SK-N-SH (cell line): Measurements from ENCODE around the gene NME5. TPM values are rescaled to one million over a fixed set of nuclear protein-coding genes. Genes with fewer than 3 reads are reported as not detected.

Source experiments
- CTCF ChIA-PET: fragments of 300-600, 350-600 bp; formaldehyde crosslinking; extraction: SDS; loops from one replicate; lab custom pipeline; 2021; lab: Yijun Ruan, JAX
- POLR2A ChIA-PET: fragments of 350-600 bp; sonication (Branson Sonifier 250); formaldehyde crosslinking; extraction: SDS; loops from one replicate; lab custom pipeline; 2020; ENCODE audit warnings: antibody characterized with exemption, inconsistent platforms; lab: Yijun Ruan, JAX
- DNase-seq: peaks from one replicate; pipeline ENCODE4 v3.0.0; 2012
- H2AFZ ChIP-seq: fragments of 200-600 bp; sonication (generic); 2 replicates; pipeline ENCODE4 v1.8.1; 2016; ENCODE audit warnings: antibody characterized with exemption, mild to moderate bottlenecking, low read depth
- H3F3A ChIP-seq: fragments of 200-600 bp; sonication (generic); replicated peaks from 2 replicates; pipeline ENCODE3; 2016; ENCODE audit warnings: antibody characterized with exemption, mild to moderate bottlenecking; ENCODE audit not compliant: insufficient read depth
- H3K27ac ChIP-seq, 2 experiments: fragments of 200-500 bp in 1 of 2; fragments of 200-600 bp in 1 of 2; sonication (Bioruptor generic) in 1 of 2; sonication (generic), shearing (Covaris generic) in 1 of 2; 2 replicates each; pipeline versions ENCODE4 v1.5.1 to v1.6.1; 2014 to 2016; ENCODE audit warnings: low read depth in 2 of 2, inconsistent platforms in 1 of 2, low read length in 1 of 2, mild to moderate bottlenecking in 1 of 2, mixed read lengths in 1 of 2
- H3K27me3 ChIP-seq: fragments of 200-600 bp; sonication (generic), shearing (Covaris generic); 2 replicates; pipeline ENCODE4 v1.6.1; 2016; ENCODE audit warnings: mixed run types; ENCODE audit not compliant: insufficient read depth
- H3K36me3 ChIP-seq, 2 experiments: fragments of 200-500 bp in 1 of 2; fragments of 200-600 bp in 1 of 2; sonication (Bioruptor generic) in 1 of 2; sonication (generic) in 1 of 2; replicated peaks in 1 of 2; 2 replicates each; pipeline versions ENCODE3 to v1.5.1; 2014 to 2016; ENCODE audit warnings: low read length in 1 of 2, mild to moderate bottlenecking in 1 of 2; ENCODE audit not compliant: insufficient read depth in 2 of 2, control insufficient read depth in 1 of 2
- H3K4me1 ChIP-seq, 2 experiments: fragments of 200-500 bp in 1 of 2; fragments of 200-600 bp in 1 of 2; sonication (Bioruptor generic) in 1 of 2; sonication (generic), shearing (Covaris generic) in 1 of 2; 2 replicates each; pipeline versions ENCODE4 v1.5.1 to v1.6.1; 2014 to 2016; ENCODE audit warnings: low read depth in 1 of 2, low read length in 1 of 2, mixed run types in 1 of 2; ENCODE audit not compliant: insufficient read depth in 2 of 2, control insufficient read depth in 1 of 2
- H3K4me2 ChIP-seq: fragments of 200-600 bp; sonication (generic), shearing (Covaris generic); 2 replicates; pipeline ENCODE4 v1.6.1; 2017; ENCODE audit warnings: mixed run types
- H3K4me3 ChIP-seq, 2 experiments: fragments of 200-500 bp in 1 of 2; fragments of 200-600 bp in 1 of 2; sonication (Bioruptor generic) in 1 of 2; sonication (generic), shearing (Covaris generic) in 1 of 2; 2 replicates each; pipeline versions ENCODE4 v1.5.1 to v1.8.1; 2014 to 2016; ENCODE audit warnings: low read depth in 2 of 2, inconsistent platforms in 1 of 2, low read length in 1 of 2, mild to moderate bottlenecking in 1 of 2, mixed read lengths in 1 of 2, moderate library complexity in 1 of 2
- H3K79me2 ChIP-seq: fragments of 200-600 bp; sonication (generic); 2 replicates; pipeline ENCODE4 v1.8.1; 2017; ENCODE audit warnings: mild to moderate bottlenecking; ENCODE audit not compliant: insufficient read depth
- H3K9ac ChIP-seq: fragments of 200-600 bp; sonication (generic); 2 replicates; pipeline ENCODE4 v1.6.1; 2017; ENCODE audit warnings: mixed run types
- H3K9me2 ChIP-seq: fragments of 200-600 bp; sonication (generic); 2 replicates; pipeline ENCODE4 v1.6.1; 2017; ENCODE audit warnings: mixed run types
- H3K9me3 ChIP-seq: fragments of 200-600 bp; sonication (generic); 2 replicates; pipeline ENCODE4 v1.6.1; 2017; ENCODE audit warnings: mixed run types, mild to moderate bottlenecking, moderate library complexity
- H4K20me1 ChIP-seq: fragments of 200-600 bp; sonication (generic); 2 replicates; pipeline ENCODE4 v1.6.1; 2017; ENCODE audit warnings: mild to moderate bottlenecking, mixed run types; ENCODE audit not compliant: insufficient read depth
- CTCF ChIP-seq: fragments of 200-600 bp; sonication (generic); IDR thresholded peaks from 2 replicates; pipeline ENCODE4 v1.6.1; 2017; ENCODE audit warnings: antibody characterized with exemption, mild to moderate bottlenecking, moderate library complexity
- ELF1 ChIP-seq: IDR thresholded peaks from 2 replicates; pipeline ENCODE4 v1.4.0; 2012
- EP300 ChIP-seq, 2 experiments: IDR thresholded peaks; 2 replicates each; pipeline versions ENCODE4 v1.4.0 to v1.6.1; 2012; ENCODE audit warnings: borderline replicate concordance in 1 of 2, low read depth in 1 of 2, low read length in 1 of 2
- FOSL2 ChIP-seq: IDR thresholded peaks from 2 replicates; pipeline ENCODE4 v1.4.0; 2012; ENCODE audit warnings: low read depth, mild to moderate bottlenecking, moderate library complexity, borderline replicate concordance
- FOXJ3 ChIP-seq: sonication (generic); formaldehyde crosslinking; IDR thresholded peaks from 2 replicates; pipeline ENCODE4 v1.5.1; 2020; ENCODE audit warnings: mild to moderate bottlenecking, missing genetic modification reagents
- FOXM1 ChIP-seq: IDR thresholded peaks from 2 replicates; pipeline ENCODE4 v1.4.0; 2012; ENCODE audit warnings: low read depth, mild to moderate bottlenecking
- GABPA ChIP-seq: IDR thresholded peaks from 2 replicates; pipeline ENCODE4 v1.4.0; 2012; ENCODE audit warnings: low read depth, mild to moderate bottlenecking
- GATA2 ChIP-seq: sonication (generic); formaldehyde crosslinking; IDR thresholded peaks from 2 replicates; pipeline ENCODE4 v1.5.0; 2020; ENCODE audit warnings: mild to moderate bottlenecking, missing genetic modification reagents
- MAX ChIP-seq: IDR thresholded peaks from 2 replicates; pipeline ENCODE4 v1.4.0; 2012; ENCODE audit warnings: low read depth
- MXI1 ChIP-seq: IDR thresholded peaks from 2 replicates; pipeline ENCODE4 v1.6.1; 2012; ENCODE audit warnings: mild to moderate bottlenecking, low read depth, low read length, improper control_type of control experiment
- NRF1 ChIP-seq: IDR thresholded peaks from 2 replicates; pipeline ENCODE4 v1.6.1; 2012; ENCODE audit warnings: low read depth, mild to moderate bottlenecking, low read length
- RAD21 ChIP-seq: IDR thresholded peaks from 2 replicates; pipeline ENCODE4 v1.6.1; 2012; ENCODE audit warnings: mild to moderate bottlenecking, low read length
- RFX5 ChIP-seq: IDR thresholded peaks from 2 replicates; pipeline ENCODE4 v1.6.1; 2012; ENCODE audit warnings: mild to moderate bottlenecking, improper control_type of control experiment, low read length
- RXRA ChIP-seq: IDR thresholded peaks from 2 replicates; pipeline ENCODE4 v1.4.0; 2012; ENCODE audit warnings: low read depth, mild to moderate bottlenecking, borderline replicate concordance
- SMC3 ChIP-seq: IDR thresholded peaks from 2 replicates; pipeline ENCODE4 v1.6.1; 2012; ENCODE audit warnings: low read depth, low read length, improper control_type of control experiment
- TCF12 ChIP-seq: IDR thresholded peaks from 2 replicates; pipeline ENCODE4 v1.4.0; 2012
- USF1 ChIP-seq: IDR thresholded peaks from 2 replicates; pipeline ENCODE4 v1.4.0; 2012; ENCODE audit warnings: low read depth, borderline replicate concordance
- YY1 ChIP-seq: IDR thresholded peaks from 2 replicates; pipeline ENCODE4 v1.4.0; 2012; ENCODE audit warnings: low read depth, mild to moderate bottlenecking
- ZBTB33 ChIP-seq: IDR thresholded peaks from 2 replicates; pipeline ENCODE4 v1.4.0; 2012; ENCODE audit warnings: low read depth, borderline replicate concordance
- WGBS: methylation state at CpG from one replicate; pipeline ENCODE4 v1.1.6; 2017; ENCODE audit warnings: low lambda C conversion rate; 5-methylcytosine and 5-hydroxymethylcytosine counted together
- polyA plus RNA-seq, 3 experiments: library from polyadenylated mRNA; depleted of rRNA; stranded (reverse); fragments of >200 nt; gene quantifications; 2 replicates each; pipeline ENCODE4 v1.2.3, GENCODE V29; 2012

Gene NME5
- polyA plus RNA-seq, 1 of the 3 experiments (the other 2 are of a cell fraction), result 3.7 TPM

GRCh38 chr5:138068742-138069600 lies 70.3 kb downstream of the NME5 start:
- POLR2A ChIA-PET, result interaction anchor here (0.6 kb wide), 1 partner anchor 125 kb away, joined by 3 read pairs; no protein-coding TSS in a partner anchor
- Histone ChIP-seq H3F3A (no peaks in the 10 kb centered on the region), H3K4me1 (no peaks in the 10 kb centered on the region), H3K4me3 (no peak overlapping the region; a peak in 1 of 4 replicates), H3K36me3 (no peaks in the 10 kb centered on the region), H3K27ac (no peak overlapping the region), H2AFZ (no peak overlapping the region), H3K9me3 (no peaks in the 10 kb centered on the region), H3K9me2 (no peaks in the 10 kb centered on the region), H3K4me2 (no peak overlapping the region), H3K9ac (no peak overlapping the region), H3K27me3 (no peaks in the 10 kb centered on the region), H4K20me1 (no peaks in the 10 kb centered on the region), H3K79me2 (no peaks in the 10 kb centered on the region)
- peak; percentile 83 for DNase-seq
- TF ChIP-seq TCF12, result no peak
- no peak for TF ChIP-seq EP300 (IDR thresholded peaks at IDR 0.05; ENCODE audit: borderline replicate concordance in 1 of 2, low read depth in 1 of 2, low read length in 1 of 2)
- no peak for TF ChIP-seq GATA2 (CRISPR knock-in tag)
- peak; percentile 85 for TF ChIP-seq SMC3
- TF ChIP-seq MAX, result peak; percentile 40; the same call in 1 of the 2 replicates
- TF ChIP-seq NRF1, result no peak
- TF ChIP-seq FOXM1, result no peak
- TF ChIP-seq USF1, result no peak
- peak; percentile 66 for TF ChIP-seq RAD21
- no peak for TF ChIP-seq RXRA
- peak; percentile 84 for TF ChIP-seq CTCF
- 43% methylated on average over 6 of the region's 6 CpGs for WGBS
- CTCF ChIA-PET, result interaction anchor here (0.6 to 10.5 kb wide), 28 partner anchors 8 to 1433 kb away, joined by 3 to 84 read pairs (median 4); partner anchors contain the start of genes KLHL3 and NME5

- Histone ChIP-seq H3K27me3 (no peaks in the 10 kb centered on the region), H3K4me2 (no peak overlapping the region), H3K27ac (no peak overlapping the region), H3K79me2 (no peaks in the 10 kb centered on the region), H3K9ac (no peak overlapping the region), H4K20me1 (no peaks in the 10 kb centered on the region), H3F3A (no peaks in the 10 kb centered on the region), H3K36me3 (no peaks in the 10 kb centered on the region), H2AFZ (no peak overlapping the region), H3K9me2 (no peaks in the 10 kb centered on the region), H3K4me1 (no peaks in the 10 kb centered on the region), H3K9me3 (no peaks in the 10 kb centered on the region), H3K4me3 (no peak overlapping the region)
- ChIA-PET POLR2A (no interaction called here), CTCF (interaction anchor here (0.6 to 10.5 kb wide), 18 partner anchors 9 to 1432 kb away, joined by 3 to 84 read pairs (median 4); partner anchors contain the start of genes KLHL3 and NME5)
- no peak for DNase-seq
- WGBS, result 74% methylated on average over 8 of the region's 8 CpGs
- TF ChIP-seq YY1, result no peak
- no peak for TF ChIP-seq FOXJ3 (CRISPR knock-in tag)
- no peak for TF ChIP-seq ELF1
- TF ChIP-seq MXI1, result no peak
- no peak for TF ChIP-seq FOSL2
- TF ChIP-seq GABPA, result no peak
- TF ChIP-seq RXRA, result no peak
- TF ChIP-seq ZBTB33, result no peak
- no peak for TF ChIP-seq RFX5
- TF ChIP-seq CTCF, result no peak
- no peak for TF ChIP-seq USF1
These were observed 71.3 kb downstream of the NME5 start for GRCh38 chr5:138067945-138068344.
